GM12878 (cell line): ENCODE measurements around the gene SMG6.

Experiments used
- POLR2AphosphoS5 ChIP-seq: IDR thresholded peaks from 2 replicates; pipeline ENCODE4 v1.6.1; 2011; ENCODE audit warnings: mild to moderate bottlenecking, low read length, inconsistent platforms
- RCOR1 ChIP-seq: conservative IDR thresholded peaks from 2 replicates; pipeline ENCODE4 v1.6.1; 2012; ENCODE audit warnings: low read depth, low read length, improper control_type of control experiment
- YY1 ChIP-seq: IDR thresholded peaks from 2 replicates; pipeline ENCODE4 v1.6.1; 2011; ENCODE audit warnings: low read depth, mild to moderate bottlenecking, low read length

- TF ChIP-seq YY1: peak; percentile 60
- no peak for TF ChIP-seq RCOR1
- TF ChIP-seq POLR2AphosphoS5: peak; percentile 84
These were observed 248.9 kb downstream of the SMG6 start, which contains the start of gene HIC1 for GRCh38 chr17:2054512-2055291.
